Measurements from ENCODE around the gene FCRL2.

The FCRL2 gene

GRCh38 chr1:157776971-157777391, at the start of gene FCRL2:
Gene FCRL2, minus strand, starts transcription at chr1:157777132. Its CDS starts 59 bp downstream, at chr1:157777073.
- no peak for DNase-seq

- no peak for DNase-seq
These were observed 43.4 kb upstream of the FCRL2 start for GRCh38 chr1:157820299-157820698.

GRCh38 chr1:157819896-157820295, 43.0 kb upstream of the FCRL2 start, which contains the start of gene FCRL1:
Gene FCRL1, minus strand, starts transcription at chr1:157820120. Its CDS starts 83 bp downstream, at chr1:157820037.
- no peak for DNase-seq

- no peak for DNase-seq
These were observed 42.3 kb upstream of the FCRL2 start for GRCh38 chr1:157819215-157819614.

GRCh38 chr1:157813269-157813668, 36.3 kb upstream of the FCRL2 start:
- DNase-seq, result no peak

GRCh38 chr1:157806431-157807149, 29.7 kb upstream of the FCRL2 start:
- no peak for DNase-seq

- DNase-seq, result no peak
These were observed 26.9 kb upstream of the FCRL2 start for GRCh38 chr1:157803851-157804250.

GRCh38 chr1:157799996-157800395, 23.1 kb upstream of the FCRL2 start:
- no peak for DNase-seq

GRCh38 chr1:157798211-157798610, 21.3 kb upstream of the FCRL2 start:
- no peak for DNase-seq

- DNase-seq, result no peak
These were observed 8.3 kb upstream of the FCRL2 start for GRCh38 chr1:157785248-157785647.

GRCh38 chr1:157784801-157785200, 7.9 kb upstream of the FCRL2 start:
- DNase-seq, result no peak

GRCh38 chr1:157782931-157783330, 6.0 kb upstream of the FCRL2 start:
- DNase-seq, result no peak

- no peak for DNase-seq
These were observed 4.1 kb upstream of the FCRL2 start for GRCh38 chr1:157781048-157781447.

GRCh38 chr1:157775101-157775870, 1.6 kb downstream of the FCRL2 start:
- no peak for DNase-seq

- no peak for DNase-seq
These were observed 2.5 kb downstream of the FCRL2 start for GRCh38 chr1:157774412-157774811.

- DNase-seq, result peak; percentile 36
These were observed 3.2 kb downstream of the FCRL2 start for GRCh38 chr1:157773493-157774350.

- DNase-seq, result no peak
These were observed 5.1 kb downstream of the FCRL2 start for GRCh38 chr1:157771661-157772425.

GRCh38 chr1:157770442-157771043, 6.4 kb downstream of the FCRL2 start:
- DNase-seq, result no peak

GRCh38 chr1:157766792-157767191, 10.1 kb downstream of the FCRL2 start:
- no peak for DNase-seq

GRCh38 chr1:157758018-157758417, 18.9 kb downstream of the FCRL2 start:
- DNase-seq, result no peak

- DNase-seq, result no peak
These were observed 23.3 kb downstream of the FCRL2 start for GRCh38 chr1:157753611-157754010.

- no peak for DNase-seq
These were observed 25.6 kb downstream of the FCRL2 start for GRCh38 chr1:157751283-157751682.
